HCT116 (cell line): Measurements from ENCODE around the gene IREB2. TPM values are rescaled to one million over a fixed set of nuclear protein-coding genes. Genes with fewer than 3 reads are reported as not detected.

Source experiments
- ATAC-seq: fragments of 200-7000 bp; cut with Tn5 transposase; 2 replicates; pipeline ENCODE4 v1.9.1; 2020; ENCODE audit warnings: mild to moderate bottlenecking, moderate library complexity
- BruUV-seq: library from RNA; stranded (reverse); fragments of 400-500 nt; replicated peaks from 2 replicates; lab custom pipeline; 2021; lab: Mats Ljungman, UMichigan
- CTCF ChIA-PET: fragments of 300-600 bp; sonication (Branson Sonifier 250); formaldehyde crosslinking; loops from one replicate; lab custom pipeline; 2021; ENCODE audit warnings: antibody characterized with exemption; lab: Charles Lee
- POLR2A ChIA-PET: fragments of 300-600, 350-600 bp; sonication (Branson Sonifier 250); formaldehyde crosslinking; loops from one replicate; lab custom pipeline; 2021; ENCODE audit warnings: antibody characterized with exemption; lab: Charles Lee
- RAD21 ChIA-PET, 2 experiments: fragments of 300-600 bp; sonication (Branson Sonifier 250); formaldehyde crosslinking; loops; one replicate each; lab custom pipeline; 2023; ENCODE audit warnings: low total read pairs in 2 of 2; ENCODE audit not compliant: uncharacterized antibody in 2 of 2, unreplicated experiment in 2 of 2, low non-redundant PET in 1 of 2; lab: Charles Lee
- DNase-seq: peaks from one replicate; pipeline ENCODE4 v3.0.0-alpha.2; 2010; ENCODE audit warnings: low read depth, low spot score
- H2AFZ ChIP-seq: fragments of 200-600 bp; shearing (Covaris generic), sonication (generic); 2 replicates; pipeline ENCODE4 v1.6.1; 2017; ENCODE audit warnings: low read depth, mixed run types, mixed read lengths, antibody characterized with exemption, low read length; ENCODE audit not compliant: poor library complexity, severe bottlenecking
- H3K27ac ChIP-seq: 2 replicates; pipeline ENCODE4 v1.5.1; 2012; ENCODE audit warnings: low read depth, low read length
- H3K27me3 ChIP-seq: fragments of 200-600 bp; sonication (generic); 2 replicates; pipeline ENCODE4 v1.6.1; 2016; ENCODE audit warnings: mixed run types, low read length, mixed read lengths; ENCODE audit not compliant: insufficient read depth
- H3K36me3 ChIP-seq, 2 experiments: fragments of 200-500 bp in 1 of 2; fragments of 200-600 bp in 1 of 2; sonication (Bioruptor generic) in 1 of 2; sonication (generic) in 1 of 2; 2 replicates each; pipeline versions ENCODE4 v1.5.1 to v1.6.1; 2014 to 2016; ENCODE audit warnings: low read length in 2 of 2, inconsistent platforms in 1 of 2, mixed read lengths in 1 of 2, mixed run types in 1 of 2; ENCODE audit not compliant: insufficient read depth in 2 of 2, control insufficient read depth in 1 of 2
- H3K4me1 ChIP-seq, 2 experiments: fragments of 200-600 bp in 1 of 2; sonication (generic) in 1 of 2; 2 replicates each; pipeline versions ENCODE4 v1.5.1 to v1.6.1; 2012 to 2017; ENCODE audit warnings: low read length in 2 of 2, inconsistent platforms in 1 of 2, mild to moderate bottlenecking in 1 of 2, mixed read lengths in 1 of 2, mixed run types in 1 of 2, moderate library complexity in 1 of 2; ENCODE audit not compliant: insufficient read depth in 2 of 2, control insufficient read depth in 1 of 2
- H3K4me2 ChIP-seq: fragments of 200-600 bp; sonication (generic); 2 replicates; pipeline ENCODE4 v1.6.1; 2017; ENCODE audit warnings: mixed run types, low read length, mixed read lengths
- H3K4me3 ChIP-seq, 2 experiments: fragments of 200-600 bp in 1 of 2; sonication (generic) in 1 of 2; replicated peaks in 1 of 2; 2 replicates each; pipeline ENCODE4 v1.5.1; 2011 to 2016; ENCODE audit warnings: low read length in 2 of 2, control low read depth in 1 of 2, low read depth in 1 of 2, mild to moderate bottlenecking in 1 of 2, mixed read lengths in 1 of 2, mixed run types in 1 of 2
- H3K79me2 ChIP-seq: fragments of 200-600 bp; sonication (generic); 2 replicates; pipeline ENCODE4 v1.6.1; 2017; ENCODE audit warnings: mild to moderate bottlenecking, mixed run types, low read length, moderate library complexity, mixed read lengths; ENCODE audit not compliant: insufficient read depth
- H3K9ac ChIP-seq: fragments of 200-600 bp; sonication (generic); 2 replicates; pipeline ENCODE4 v1.6.1; 2016; ENCODE audit warnings: low read length, mixed read lengths
- H3K9me2 ChIP-seq: fragments of 200-600 bp; sonication (generic), shearing (Covaris generic); 2 replicates; pipeline ENCODE4 v1.6.1; 2017; ENCODE audit warnings: mixed run types, mild to moderate bottlenecking, moderate library complexity; ENCODE audit not compliant: insufficient read depth
- H3K9me3 ChIP-seq, 2 experiments: fragments of 200-500 bp in 1 of 2; fragments of 200-600 bp in 1 of 2; sonication (Bioruptor generic) in 1 of 2; sonication (generic) in 1 of 2; 2 replicates each; pipeline ENCODE4 v1.6.1; 2014 to 2017; ENCODE audit warnings: low read length in 2 of 2, mixed read lengths in 2 of 2, inconsistent platforms in 1 of 2, low read depth in 1 of 2, mild to moderate bottlenecking in 1 of 2, mixed run types in 1 of 2, moderate library complexity in 1 of 2; ENCODE audit not compliant: control insufficient read depth in 1 of 2, insufficient read depth in 1 of 2
- H4K20me1 ChIP-seq: fragments of 200-600 bp; sonication (generic), shearing (Covaris generic); 2 replicates; pipeline ENCODE4 v1.6.1; 2017; ENCODE audit warnings: mixed run types, mild to moderate bottlenecking, moderate library complexity; ENCODE audit not compliant: insufficient read depth
- CBX3 ChIP-seq: IDR thresholded peaks from 2 replicates; pipeline ENCODE4 v1.6.1; 2012; ENCODE audit warnings: low read depth
- EGR1 ChIP-seq: IDR thresholded peaks from 2 replicates; pipeline ENCODE4 v1.6.1; 2012; ENCODE audit warnings: low read depth
- EZH2 ChIP-seq: fragments of 200-600 bp; sonication (generic); IDR thresholded peaks from 2 replicates; pipeline ENCODE4 v1.6.1; 2017; ENCODE audit warnings: antibody characterized with exemption, mixed run types
- EZH2phosphoT487 ChIP-seq: fragments of 200-600 bp; IDR thresholded peaks from 2 replicates; pipeline ENCODE4 v1.6.1; 2018; ENCODE audit warnings: antibody characterized with exemption, borderline replicate concordance
- FOSL1 ChIP-seq: IDR thresholded peaks from 2 replicates; pipeline ENCODE4 v1.6.1; 2012; ENCODE audit warnings: low read depth
- JUND ChIP-seq: IDR thresholded peaks from 2 replicates; pipeline ENCODE4 v1.6.1; 2012
- MAX ChIP-seq: IDR thresholded peaks from 2 replicates; pipeline ENCODE4 v1.6.1; 2012
- POLR2A ChIP-seq: IDR thresholded peaks from 2 replicates; pipeline ENCODE4 v1.7.0; 2011; ENCODE audit warnings: borderline replicate concordance; ENCODE audit not compliant: insufficient read depth, insufficient read length; ENCODE audit errors: extremely low read depth
- RAD21 ChIP-seq: IDR thresholded peaks from 2 replicates; pipeline ENCODE4 v1.6.1; 2012; ENCODE audit warnings: low read depth, mild to moderate bottlenecking
- REST ChIP-seq: IDR thresholded peaks from 2 replicates; pipeline ENCODE4 v1.6.1; 2012; ENCODE audit warnings: low read depth
- TCF7L2 ChIP-seq: IDR thresholded peaks from 2 replicates; pipeline ENCODE4 v1.7.0; 2011; ENCODE audit warnings: borderline replicate concordance, inconsistent platforms; ENCODE audit not compliant: insufficient read depth, insufficient read length; ENCODE audit errors: extremely low read depth
- ZFX ChIP-seq: fragments of 450-650 bp; IDR thresholded peaks from 2 replicates; pipeline ENCODE4 v1.6.1; 2017
- intact Hi-C: fragments of 100-400 bp; cut with micrococcal nuclease; formaldehyde crosslinking; loops from 2 replicates; pipeline ENCODE4 v1.10.0; 2022
- total RNA-seq: library from RNA; stranded (reverse); gene quantifications from one replicate; pipeline ENCODE4 v1.2.1, GENCODE V29; 2021; ENCODE audit not compliant: unreplicated experiment
- TF ChIP-seq, protein P1 (sequence below): IDR thresholded peaks from 2 replicates; pipeline ENCODE4 v1.6.1; 2011; ENCODE audit warnings: mild to moderate bottlenecking, low read length, moderate library complexity; ENCODE audit not compliant: insufficient replicate concordance; ENCODE audit errors: extremely low read depth

Gene IREB2
- total RNA-seq, 1 experiment from 2014 or later, result 57.6 TPM

GRCh38 chr15:78414621-78415250 is 23.3 kb upstream of the IREB2 start:
- Histone ChIP-seq H3K79me2 (no peaks in the 10 kb centered on the region), H3K9ac (no peak overlapping the region), H3K4me1 (peaks cover 0 to 14% of the 10 kb centered on the region in 2 experiments; a peak in 1 of 4 replicates), H3K9me3 (no peaks in the 10 kb centered on the region), H2AFZ (no peak overlapping the region), H3K9me2 (no peaks in the 10 kb centered on the region), H3K27me3 (no peaks in the 10 kb centered on the region; the same call in 1 of the 2 replicates), H4K20me1 (no peaks in the 10 kb centered on the region), H3K27ac (no peak overlapping the region), H3K4me3 (no peak overlapping the region), H3K36me3 (no peaks in the 10 kb centered on the region), H3K4me2 (no peak overlapping the region)
- intact Hi-C loops, result loop anchor here (1.0 kb wide), 1 partner anchor 106 kb away; no protein-coding TSS in a partner anchor
- POLR2A ChIA-PET, result no interaction called here
- RAD21 ChIA-PET, result interaction anchor here in 1 of 2 experiments (1.0 kb wide), 1 partner anchor 106 kb away, joined by 4 read pairs; no protein-coding TSS in a partner anchor
- DNase-seq (no peak), ATAC-seq (no peak)
- CTCF ChIA-PET, result interaction anchor here (0.6 to 1.9 kb wide), 7 partner anchors 10 to 115 kb away, joined by 3 to 27 read pairs (median 4); partner anchors contain the start of gene SKIC8
- TF ChIP-seq EZH2phosphoT487, result no peak
- no peak for TF ChIP-seq MAX
- no peak for TF ChIP-seq EGR1
- BruUV-seq, result no TSS peak

DNA sequence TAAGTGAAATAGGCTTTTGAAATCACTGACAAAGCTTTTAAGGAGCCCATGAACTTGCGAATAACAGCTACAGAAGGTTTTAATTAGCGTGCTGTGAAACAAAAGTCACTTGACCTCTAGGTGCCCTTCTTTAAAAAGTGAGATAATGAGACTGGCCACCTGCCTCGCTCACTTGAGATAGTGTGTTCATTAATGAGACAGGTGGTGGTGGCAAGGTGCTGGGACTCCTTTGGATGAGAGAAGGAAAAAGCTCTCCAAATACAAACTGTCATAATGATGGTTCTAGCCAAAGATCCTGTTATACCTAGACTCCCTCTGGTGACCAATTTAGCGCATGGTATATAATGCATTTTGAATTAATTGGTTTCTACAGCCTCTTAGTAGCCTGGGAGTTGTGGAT is 22.7 kb upstream of the IREB2 start:
- no peaks in the 10 kb centered on the region for H3K9me3 ChIP-seq
- intact Hi-C loops, result loop anchor here (1.0 kb wide), 1 partner anchor 107 kb away; no protein-coding TSS in a partner anchor
- no peaks in the 10 kb centered on the region for H3K9me2 ChIP-seq
- RAD21 ChIA-PET, result interaction anchor here in 1 of 2 experiments (1.0 kb wide), 1 partner anchor 107 kb away, joined by 4 read pairs; no protein-coding TSS in a partner anchor
- H3K4me2 ChIP-seq, result no peak overlapping the region
- H4K20me1 ChIP-seq, result no peaks in the 10 kb centered on the region
- ATAC-seq (peak; percentile 88), DNase-seq (peak; percentile 28)
- H3K4me1 ChIP-seq, result peaks cover 0 to 14% of the 10 kb centered on the region in 2 experiments; a peak in 1 of 4 replicates
- BruUV-seq, result no TSS peak
- H3K27ac ChIP-seq, result no peak overlapping the region
- no peaks in the 10 kb centered on the region for H3K36me3 ChIP-seq
- H3K9ac ChIP-seq, result no peak overlapping the region
- CTCF ChIA-PET, result interaction anchor here (0.6 to 1.9 kb wide), 7 partner anchors 9 to 116 kb away, joined by 3 to 27 read pairs (median 4); partner anchors contain the start of gene SKIC8
- no peaks in the 10 kb centered on the region; the same call in 1 of the 2 replicates for H3K27me3 ChIP-seq
- no peak overlapping the region for H2AFZ ChIP-seq
- POLR2A ChIA-PET, result interaction anchor here (1.2 kb wide), 1 partner anchor 116 kb away, joined by 5 read pairs; the partner anchor contains the start of gene SKIC8
- no peak overlapping the region for H3K4me3 ChIP-seq
- no peaks in the 10 kb centered on the region for H3K79me2 ChIP-seq
- TF ChIP-seq REST (no peak), FOSL1 (no peak), RAD21 (peak; percentile 74), MAX (no peak), EZH2 (no peak), JUND (no peak), CBX3 (no peak), ZFX (no peak), TCF7L2 (no peak), POLR2A (no peak)
- TF ChIP-seq, protein P1, sequence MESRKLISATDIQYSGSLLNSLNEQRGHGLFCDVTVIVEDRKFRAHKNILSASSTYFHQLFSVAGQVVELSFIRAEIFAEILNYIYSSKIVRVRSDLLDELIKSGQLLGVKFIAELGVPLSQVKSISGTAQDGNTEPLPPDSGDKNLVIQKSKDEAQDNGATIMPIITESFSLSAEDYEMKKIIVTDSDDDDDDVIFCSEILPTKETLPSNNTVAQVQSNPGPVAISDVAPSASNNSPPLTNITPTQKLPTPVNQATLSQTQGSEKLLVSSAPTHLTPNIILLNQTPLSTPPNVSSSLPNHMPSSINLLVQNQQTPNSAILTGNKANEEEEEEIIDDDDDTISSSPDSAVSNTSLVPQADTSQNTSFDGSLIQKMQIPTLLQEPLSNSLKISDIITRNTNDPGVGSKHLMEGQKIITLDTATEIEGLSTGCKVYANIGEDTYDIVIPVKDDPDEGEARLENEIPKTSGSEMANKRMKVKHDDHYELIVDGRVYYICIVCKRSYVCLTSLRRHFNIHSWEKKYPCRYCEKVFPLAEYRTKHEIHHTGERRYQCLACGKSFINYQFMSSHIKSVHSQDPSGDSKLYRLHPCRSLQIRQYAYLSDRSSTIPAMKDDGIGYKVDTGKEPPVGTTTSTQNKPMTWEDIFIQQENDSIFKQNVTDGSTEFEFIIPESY, result no peak
